H1 (cell line): ENCODE data around the gene MCM9. TPM values are rescaled to one million over a fixed set of nuclear protein-coding genes. Genes with fewer than 3 reads are reported as not detected.

Experiments used
- CTCF ChIA-PET: fragments of 300-600 bp; sonication (Branson Sonifier 250); formaldehyde crosslinking; loops from one replicate; lab custom pipeline; 2021; ENCODE audit not compliant: partially characterized antibody; lab: Charles Lee
- POLR2A ChIA-PET: fragments of 300-600 bp; sonication (Branson Sonifier 250); formaldehyde crosslinking; loops from one replicate; lab custom pipeline; 2021; ENCODE audit warnings: inconsistent platforms; ENCODE audit not compliant: partially characterized antibody; lab: Charles Lee
- DNase-seq, 2 experiments: peaks; one replicate each; pipeline versions ENCODE4 v3.0.0 to v3.0.0-alpha.2; 2010 to 2022; ENCODE audit warnings: low spot score in 2 of 2, low read depth in 1 of 2, mixed read lengths in 1 of 2
- FAIRE-seq: peaks from 2 replicates; lab custom pipeline; 2011; peaks lifted over from hg19 to GRCh38; lab: Jason Lieb, UNC
- H2AFZ ChIP-seq: 2 replicates; pipeline ENCODE4 v1.8.1; 2012; ENCODE audit warnings: low read length, inconsistent platforms
- H2AK5ac ChIP-seq: 2 replicates; pipeline ENCODE4 v1.6.1; 2013; ENCODE audit warnings: low read depth, low read length
- H2BK120ac ChIP-seq: replicated peaks from 2 replicates; pipeline ENCODE3; 2013; ENCODE audit warnings: low read depth, low read length, inconsistent platforms
- H2BK12ac ChIP-seq: 2 replicates; pipeline ENCODE4 v1.6.1; 2013; ENCODE audit warnings: low read depth, low read length
- H2BK15ac ChIP-seq: 2 replicates; pipeline ENCODE4 v1.6.1; 2013; ENCODE audit warnings: low read length
- H2BK20ac ChIP-seq: 2 replicates; pipeline ENCODE4 v1.6.1; 2013; ENCODE audit warnings: low read length
- H2BK5ac ChIP-seq: 2 replicates; pipeline ENCODE4 v1.6.1; 2013; ENCODE audit warnings: low read depth, low read length
- H3K14ac ChIP-seq: 2 replicates; pipeline ENCODE4 v1.6.1; 2013; ENCODE audit warnings: inconsistent platforms; ENCODE audit not compliant: insufficient read length
- H3K18ac ChIP-seq: 2 replicates; pipeline ENCODE4 v1.6.1; 2013; ENCODE audit warnings: low read length; ENCODE audit errors: extremely low read depth
- H3K23ac ChIP-seq: 2 replicates; pipeline ENCODE4 v1.6.1; 2013; ENCODE audit warnings: inconsistent platforms; ENCODE audit not compliant: insufficient read length
- H3K23me2 ChIP-seq: 2 replicates; pipeline ENCODE4 v1.6.1; 2013; ENCODE audit warnings: low read depth, low read length
- H3K27ac ChIP-seq: 2 replicates; pipeline ENCODE4 v1.6.1; 2011; ENCODE audit warnings: low read depth, low read length, inconsistent platforms
- H3K27me3 ChIP-seq, 4 experiments: replicated peaks in 1 of 4; 1 replicate in 1 of 4; 2 replicates in 3 of 4; pipeline versions ENCODE4 v1.6.1 to v1.8.1; 2011 to 2013; ENCODE audit warnings: low read length in 3 of 4, mild to moderate bottlenecking in 3 of 4, inconsistent platforms in 2 of 4, mixed read lengths in 2 of 4, moderate library complexity in 1 of 4; ENCODE audit not compliant: control insufficient read depth in 3 of 4, insufficient read depth in 3 of 4; ENCODE audit errors: extremely low read depth in 1 of 4
- H3K36me3 ChIP-seq, 4 experiments: 2 replicates each; pipeline versions ENCODE4 v1.6.1 to v1.8.1; 2011 to 2013; ENCODE audit warnings: mild to moderate bottlenecking in 4 of 4, low read length in 3 of 4, moderate library complexity in 2 of 4, control low read depth in 1 of 4, inconsistent platforms in 1 of 4; ENCODE audit not compliant: insufficient read depth in 4 of 4, control insufficient read depth in 2 of 4
- H3K4ac ChIP-seq: replicated peaks from 2 replicates; pipeline ENCODE3; 2013; ENCODE audit warnings: low read length, low read depth, mixed read lengths, inconsistent platforms; ENCODE audit not compliant: insufficient read length
- H3K4me1 ChIP-seq, 4 experiments: replicated peaks in 1 of 4; 1 replicate in 1 of 4; 2 replicates in 3 of 4; pipeline versions ENCODE4 v1.6.1 to v1.8.1; 2011 to 2013; ENCODE audit warnings: low read length in 3 of 4, inconsistent platforms in 2 of 4, mixed read lengths in 1 of 4; ENCODE audit not compliant: insufficient read depth in 4 of 4, control insufficient read depth in 3 of 4
- H3K4me2 ChIP-seq, 2 experiments: 2 replicates each; pipeline versions ENCODE4 v1.6.1 to v1.8.1; 2011 to 2013; ENCODE audit warnings: low read depth in 2 of 2, low read length in 2 of 2, control low read depth in 1 of 2, inconsistent platforms in 1 of 2, mild to moderate bottlenecking in 1 of 2; ENCODE audit not compliant: insufficient read depth in 1 of 2
- H3K4me3 ChIP-seq, 4 experiments: fragments of 200-600, 300-600 bp in 1 of 4; sonication (generic), shearing (Covaris generic), sonication (Bioruptor Twin) in 1 of 4; 2 replicates each; pipeline versions ENCODE4 v1.5.1 to v1.8.1; 2011 to 2016; ENCODE audit warnings: low read length in 4 of 4, low read depth in 3 of 4, control low read depth in 2 of 4, inconsistent platforms in 2 of 4, mild to moderate bottlenecking in 2 of 4, mixed read lengths in 1 of 4, moderate library complexity in 1 of 4; ENCODE audit not compliant: insufficient read depth in 2 of 4; ENCODE audit errors: extremely low read depth in 1 of 4
- H3K56ac ChIP-seq: replicated peaks from 2 replicates; pipeline ENCODE3; 2013; ENCODE audit warnings: low read depth, mild to moderate bottlenecking, mixed read lengths, low read length, inconsistent platforms; ENCODE audit not compliant: insufficient read length
- H3K79me1 ChIP-seq: 2 replicates; pipeline ENCODE4 v1.6.1; 2013; ENCODE audit warnings: low read depth, low read length, control low read depth
- H3K79me2 ChIP-seq, 2 experiments: 2 replicates each; pipeline versions ENCODE4 v1.6.1 to v1.8.1; 2012 to 2013; ENCODE audit warnings: low read length in 2 of 2, mild to moderate bottlenecking in 2 of 2, inconsistent platforms in 1 of 2; ENCODE audit not compliant: insufficient read depth in 2 of 2, control insufficient read depth in 1 of 2
- H3K9ac ChIP-seq, 4 experiments: replicated peaks in 1 of 4; 1 replicate in 1 of 4; 2 replicates in 3 of 4; pipeline versions ENCODE4 v1.6.1 to v1.8.1; 2011 to 2013; ENCODE audit warnings: low read depth in 3 of 4, low read length in 3 of 4, control low read depth in 2 of 4, mild to moderate bottlenecking in 2 of 4, moderate library complexity in 2 of 4, inconsistent platforms in 1 of 4; ENCODE audit errors: extremely low read depth in 1 of 4
- H3K9me3 ChIP-seq, 2 experiments: 2 replicates each; pipeline versions ENCODE4 v1.6.1 to v1.8.1; 2012 to 2013; ENCODE audit warnings: mild to moderate bottlenecking in 2 of 2, moderate library complexity in 2 of 2, control low read depth in 1 of 2, inconsistent platforms in 1 of 2, low read depth in 1 of 2, low read length in 1 of 2, mixed read lengths in 1 of 2; ENCODE audit not compliant: insufficient read depth in 2 of 2
- H4K20me1 ChIP-seq, 2 experiments: replicated peaks in 1 of 2; 2 replicates each; pipeline versions ENCODE3 to v1.8.1; 2011 to 2013; ENCODE audit warnings: inconsistent platforms in 2 of 2, low read length in 2 of 2, mild to moderate bottlenecking in 1 of 2; ENCODE audit not compliant: insufficient read depth in 2 of 2, control insufficient read depth in 1 of 2
- H4K5ac ChIP-seq: 2 replicates; pipeline ENCODE4 v1.6.1; 2013; ENCODE audit warnings: low read length, low read depth, mixed read lengths, inconsistent platforms; ENCODE audit not compliant: insufficient read length
- H4K8ac ChIP-seq: 2 replicates; pipeline ENCODE4 v1.8.0; 2013; ENCODE audit warnings: mild to moderate bottlenecking, moderate library complexity, low read length, inconsistent platforms; ENCODE audit not compliant: insufficient read depth; ENCODE audit errors: extremely low read depth
- H4K91ac ChIP-seq: replicated peaks from 2 replicates; pipeline ENCODE3; 2013; ENCODE audit warnings: low read length, mixed read lengths, inconsistent platforms; ENCODE audit not compliant: insufficient read length
- ASH2L ChIP-seq: fragments of 200-600, 300-600 bp; sonication (generic); IDR thresholded peaks from one replicate; pipeline ENCODE4 v1.7.1; 2017; ENCODE audit warnings: low read length
- CEBPB ChIP-seq: IDR thresholded peaks from 2 replicates; pipeline ENCODE4 v1.6.1; 2012; ENCODE audit warnings: low read depth, low read length
- HDAC6 ChIP-seq: IDR thresholded peaks from one replicate; pipeline ENCODE4 v1.7.1; 2012; ENCODE audit warnings: low read depth, mild to moderate bottlenecking, inconsistent platforms, low read length, moderate library complexity
- JUND ChIP-seq: IDR thresholded peaks from 2 replicates; pipeline ENCODE4 v1.6.1; 2011; ENCODE audit warnings: mild to moderate bottlenecking, improper control_type of control experiment, low read length
- KDM1A ChIP-seq: fragments of 200-600, 300-600 bp; sonication (generic); IDR thresholded peaks from 2 replicates; pipeline ENCODE4 v1.7.1; 2016; ENCODE audit warnings: mild to moderate bottlenecking, low read length, borderline replicate concordance
- KDM5A ChIP-seq: fragments of 200-600 bp; IDR thresholded peaks from 2 replicates; pipeline ENCODE4 v1.7.1; 2012; ENCODE audit warnings: mild to moderate bottlenecking, low read length, inconsistent platforms, mixed read lengths
- SIN3A ChIP-seq, 2 experiments: IDR thresholded peaks in 1 of 2; conservative IDR thresholded peaks in 1 of 2; 2 replicates each; pipeline ENCODE4 v1.6.1; 2011 to 2012; ENCODE audit warnings: low read length in 2 of 2, improper control_type of control experiment in 1 of 2, low read depth in 1 of 2, mild to moderate bottlenecking in 1 of 2
- SP4 ChIP-seq: IDR thresholded peaks from 2 replicates; pipeline ENCODE4 v1.6.1; 2012; ENCODE audit warnings: low read length, inconsistent platforms
- TAF1 ChIP-seq: IDR thresholded peaks from 2 replicates; pipeline ENCODE4 v1.6.1; 2011; ENCODE audit warnings: mild to moderate bottlenecking, low read depth, low read length
- TBP ChIP-seq: IDR thresholded peaks from 2 replicates; pipeline ENCODE4 v1.6.1; 2011; ENCODE audit warnings: low read depth, low read length, improper control_type of control experiment
- TCF12 ChIP-seq: IDR thresholded peaks from 2 replicates; pipeline ENCODE4 v1.6.1; 2011; ENCODE audit warnings: low read depth, mild to moderate bottlenecking, low read length
- polyA plus RNA-seq, 7 experiments: library from polyadenylated mRNA; depleted of rRNA in 3 of 7; stranded (reverse) in 5 of 7; unstranded in 2 of 7; fragments of >200 nt in 5 of 7; fragments of 200-250 nt in 2 of 7; gene quantifications; 1 replicate in 5 of 7; 2 replicates in 1 of 7; 4 replicates in 1 of 7; pipeline versions ENCODE4 v1.2.1 to v1.2.3, GENCODE V29; 2011 to 2013; ENCODE audit warnings: missing spikeins in 2 of 7, mixed read lengths in 2 of 7
- total RNA-seq: library from RNA; stranded (reverse); fragmentation: NEBNext Ultra II Directional; extraction: Animal tissue kit (Norgen Biotek cat#: 25700); gene quantifications from 2 replicates; pipeline ENCODE4 v1.2.1, GENCODE V29; 2021
- TF ChIP-seq, protein P1 (sequence below): IDR thresholded peaks from 2 replicates; pipeline ENCODE4 v1.6.1; 2012; ENCODE audit warnings: low read length, inconsistent platforms

The MCM9 gene
- total and polyA plus RNA-seq, 2 of the 8 experiments (the other 6 are each of a cell fraction or from before 2014, with no cell fraction given), result 3.7 to 11.4 TPM

DNA sequence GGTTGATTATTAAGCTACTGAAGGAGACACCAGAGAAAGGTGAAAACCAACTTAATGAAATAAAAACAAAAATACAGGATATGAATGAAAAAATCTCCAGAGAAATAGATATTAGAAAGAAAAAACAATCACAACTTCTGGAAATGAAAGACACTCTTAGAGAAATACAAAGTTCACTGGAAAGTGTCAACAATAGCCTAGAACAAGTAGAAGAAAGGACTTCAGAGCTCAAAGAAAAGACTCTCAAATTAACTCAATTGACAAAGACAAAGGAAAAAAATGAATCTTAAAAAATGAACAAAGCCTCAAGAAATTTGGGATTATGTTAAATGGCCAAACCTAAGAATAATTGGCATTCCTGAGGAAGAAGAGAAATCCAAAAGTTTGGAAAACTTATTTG, 10.3 kb upstream of the MCM9 start:
- POLR2A ChIA-PET, result no interaction called here
- Histone ChIP-seq H2BK20ac (no peak overlapping the region), H3K4me3 (no peak overlapping the region), H4K91ac (no peak overlapping the region), H3K79me1 (no peaks in the 10 kb centered on the region; the same call in 1 of the 2 replicates), H2BK5ac (no peak overlapping the region), H3K9ac (no peak overlapping the region), H3K4ac (no peak overlapping the region), H3K9me3 (peaks cover 0 to 8% of the 10 kb centered on the region in 2 experiments; a peak in 2 of 4 replicates), H3K14ac (no peak overlapping the region), H2AFZ (no peak overlapping the region), H3K4me2 (no peak overlapping the region), H3K4me1 (no peaks in the 10 kb centered on the region), H3K23ac (no peak overlapping the region), H3K56ac (no peak overlapping the region), H4K5ac (no peak overlapping the region), H2AK5ac (no peak overlapping the region), H3K23me2 (no peaks in the 10 kb centered on the region), H2BK12ac (no peak overlapping the region), H2BK120ac (no peak overlapping the region), H4K8ac (no peak overlapping the region), H3K36me3 (no peaks in the 10 kb centered on the region), H3K27ac (no peak overlapping the region), H2BK15ac (no peak overlapping the region), H3K79me2 (peaks cover 0 to 4% of the 10 kb centered on the region in 2 experiments; a peak in 1 of 4 replicates), H3K18ac (no peak overlapping the region), H3K27me3 (no peaks in the 10 kb centered on the region), H4K20me1 (no peaks in the 10 kb centered on the region)
- CTCF ChIA-PET, result interaction anchor here (1.0 kb wide), 1 partner anchor 11 kb away, joined by 3 read pairs; no protein-coding TSS in a partner anchor
- DNase-seq, result no peak
- no peak for FAIRE-seq
- TF ChIP-seq, protein P1, sequence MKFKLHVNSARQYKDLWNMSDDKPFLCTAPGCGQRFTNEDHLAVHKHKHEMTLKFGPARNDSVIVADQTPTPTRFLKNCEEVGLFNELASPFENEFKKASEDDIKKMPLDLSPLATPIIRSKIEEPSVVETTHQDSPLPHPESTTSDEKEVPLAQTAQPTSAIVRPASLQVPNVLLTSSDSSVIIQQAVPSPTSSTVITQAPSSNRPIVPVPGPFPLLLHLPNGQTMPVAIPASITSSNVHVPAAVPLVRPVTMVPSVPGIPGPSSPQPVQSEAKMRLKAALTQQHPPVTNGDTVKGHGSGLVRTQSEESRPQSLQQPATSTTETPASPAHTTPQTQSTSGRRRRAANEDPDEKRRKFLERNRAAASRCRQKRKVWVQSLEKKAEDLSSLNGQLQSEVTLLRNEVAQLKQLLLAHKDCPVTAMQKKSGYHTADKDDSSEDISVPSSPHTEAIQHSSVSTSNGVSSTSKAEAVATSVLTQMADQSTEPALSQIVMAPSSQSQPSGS, result no peak
- no peak for TF ChIP-seq KDM5A
- TF ChIP-seq SIN3A (conservative IDR thresholded peaks at IDR 0.05 in 1 of 2, IDR thresholded peaks at IDR 0.05 in 1 of 2; ENCODE audit: low read depth in 1 of 2, low read length in 2 of 2), result no peak
- TF ChIP-seq KDM1A, result no peak
- no peak for TF ChIP-seq TCF12
- TF ChIP-seq JUND, result no peak
- no peak for TF ChIP-seq SP4
- no peak for TF ChIP-seq ASH2L
- no peak for TF ChIP-seq HDAC6
- no peak for TF ChIP-seq TAF1
- no peak for TF ChIP-seq CEBPB
- no peak for TF ChIP-seq TBP
